Bronchial epithelial cell (primary cell): ENCODE data around the gene SUGCT. TPM values are rescaled to one million over a fixed set of nuclear protein-coding genes. Genes with fewer than 3 reads are reported as not detected.

Source experiments
- DNase-seq: peaks from one replicate; pipeline ENCODE4 v3.0.0-alpha.2; 2010; ENCODE audit warnings: low read depth
- FAIRE-seq: peaks from 2 replicates; lab custom pipeline; 2011; peaks lifted over from hg19 to GRCh38; lab: Jason Lieb, UNC
- H3K27me3 ChIP-seq: 2 replicates; pipeline ENCODE4 v1.5.1; 2011; ENCODE audit warnings: low read length; ENCODE audit not compliant: control insufficient read depth, insufficient read depth
- H3K36me3 ChIP-seq: 2 replicates; pipeline ENCODE4 v1.5.1; 2011; ENCODE audit warnings: low read length; ENCODE audit not compliant: control insufficient read depth, insufficient read depth
- H3K4me3 ChIP-seq: 2 replicates; pipeline ENCODE4 v1.5.1; 2011; ENCODE audit warnings: mild to moderate bottlenecking, low read depth, low read length, control low read depth
- CTCF ChIP-seq: IDR thresholded peaks from 2 replicates; pipeline ENCODE4 v1.5.1; 2011; ENCODE audit warnings: mild to moderate bottlenecking, moderate library complexity, low read length, control low read depth, inconsistent platforms; ENCODE audit not compliant: insufficient read depth, severe bottlenecking
- total RNA-seq: library from RNA; depleted of rRNA; stranded (reverse); fragments of >200 nt; gene quantifications from 2 replicates; pipeline ENCODE4 v1.2.1, GENCODE V29; 2014

SUGCT gene
- total RNA-seq, 1 donor from 2014 or later: 7.4 TPM

- no peak for FAIRE-seq
- TF ChIP-seq CTCF: no peak
These were observed 414.7 kb downstream of the SUGCT start for GRCh38 chr7:40549372-40550039.

GRCh38 chr7:40551685-40552576, 417.1 kb downstream of the SUGCT start:
- Histone ChIP-seq H3K4me3 (no peak overlapping the region), H3K36me3 (no peaks in the 10 kb centered on the region), H3K27me3 (no peaks in the 10 kb centered on the region)
- FAIRE-seq: peak; percentile 82
- DNase-seq: peak; percentile 73
- TF ChIP-seq CTCF: no peak

More at GRCh38 chr7:40549372-40550039, 414.7 kb downstream of the SUGCT start:
- Histone ChIP-seq H3K4me3 (no peak overlapping the region), H3K27me3 (no peaks in the 10 kb centered on the region), H3K36me3 (no peaks in the 10 kb centered on the region)
- no peak for DNase-seq

GRCh38 chr7:40560672-40561071, 425.9 kb downstream of the SUGCT start:
- DNase-seq (no peak), FAIRE-seq (no peak)
- TF ChIP-seq CTCF: no peak
- Histone ChIP-seq H3K27me3 (no peaks in the 10 kb centered on the region), H3K36me3 (no peaks in the 10 kb centered on the region), H3K4me3 (no peak overlapping the region)

GRCh38 chr7:40566879-40567278, 432.1 kb downstream of the SUGCT start:
- DNase-seq (no peak), FAIRE-seq (no peak)
- no peak overlapping the region for H3K4me3 ChIP-seq
- H3K36me3 ChIP-seq: no peaks in the 10 kb centered on the region
- no peak for TF ChIP-seq CTCF
- no peaks in the 10 kb centered on the region for H3K27me3 ChIP-seq

- Histone ChIP-seq H3K4me3 (no peak overlapping the region), H3K36me3 (no peaks in the 10 kb centered on the region)
- FAIRE-seq: no peak
These were observed 434.5 kb downstream of the SUGCT start for GRCh38 chr7:40569326-40569725.

More at GRCh38 chr7:40569326-40569725, 434.5 kb downstream of the SUGCT start:
- no peak for DNase-seq
- no peaks in the 10 kb centered on the region for H3K27me3 ChIP-seq
- TF ChIP-seq CTCF: no peak
